SK-N-SH (cell line): ENCODE results near the gene ETFA. TPM values are rescaled to one million over a fixed set of nuclear protein-coding genes. Genes with fewer than 3 reads are reported as not detected.

Experiments
- CTCF ChIA-PET: fragments of 300-600, 350-600 bp; formaldehyde crosslinking; extraction: SDS; loops from one replicate; lab custom pipeline; 2021; lab: Yijun Ruan, JAX
- POLR2A ChIA-PET: fragments of 350-600 bp; sonication (Branson Sonifier 250); formaldehyde crosslinking; extraction: SDS; loops from one replicate; lab custom pipeline; 2020; ENCODE audit warnings: antibody characterized with exemption, inconsistent platforms; lab: Yijun Ruan, JAX
- DNase-seq: peaks from one replicate; pipeline ENCODE4 v3.0.0; 2012
- H2AFZ ChIP-seq: fragments of 200-600 bp; sonication (generic); 2 replicates; pipeline ENCODE4 v1.8.1; 2016; ENCODE audit warnings: antibody characterized with exemption, mild to moderate bottlenecking, low read depth
- H3F3A ChIP-seq: fragments of 200-600 bp; sonication (generic); replicated peaks from 2 replicates; pipeline ENCODE3; 2016; ENCODE audit warnings: antibody characterized with exemption, mild to moderate bottlenecking; ENCODE audit not compliant: insufficient read depth
- H3K27ac ChIP-seq, 2 experiments: fragments of 200-500 bp in 1 of 2; fragments of 200-600 bp in 1 of 2; sonication (Bioruptor generic) in 1 of 2; sonication (generic), shearing (Covaris generic) in 1 of 2; 2 replicates each; pipeline versions ENCODE4 v1.5.1 to v1.6.1; 2014 to 2016; ENCODE audit warnings: low read depth in 2 of 2, inconsistent platforms in 1 of 2, low read length in 1 of 2, mild to moderate bottlenecking in 1 of 2, mixed read lengths in 1 of 2
- H3K27me3 ChIP-seq: fragments of 200-600 bp; sonication (generic), shearing (Covaris generic); 2 replicates; pipeline ENCODE4 v1.6.1; 2016; ENCODE audit warnings: mixed run types; ENCODE audit not compliant: insufficient read depth
- H3K36me3 ChIP-seq, 2 experiments: fragments of 200-500 bp in 1 of 2; fragments of 200-600 bp in 1 of 2; sonication (Bioruptor generic) in 1 of 2; sonication (generic) in 1 of 2; replicated peaks in 1 of 2; 2 replicates each; pipeline versions ENCODE3 to v1.5.1; 2014 to 2016; ENCODE audit warnings: low read length in 1 of 2, mild to moderate bottlenecking in 1 of 2; ENCODE audit not compliant: insufficient read depth in 2 of 2, control insufficient read depth in 1 of 2
- H3K4me1 ChIP-seq, 2 experiments: fragments of 200-500 bp in 1 of 2; fragments of 200-600 bp in 1 of 2; sonication (Bioruptor generic) in 1 of 2; sonication (generic), shearing (Covaris generic) in 1 of 2; 2 replicates each; pipeline versions ENCODE4 v1.5.1 to v1.6.1; 2014 to 2016; ENCODE audit warnings: low read depth in 1 of 2, low read length in 1 of 2, mixed run types in 1 of 2; ENCODE audit not compliant: insufficient read depth in 2 of 2, control insufficient read depth in 1 of 2
- H3K4me2 ChIP-seq: fragments of 200-600 bp; sonication (generic), shearing (Covaris generic); 2 replicates; pipeline ENCODE4 v1.6.1; 2017; ENCODE audit warnings: mixed run types
- H3K4me3 ChIP-seq, 2 experiments: fragments of 200-500 bp in 1 of 2; fragments of 200-600 bp in 1 of 2; sonication (Bioruptor generic) in 1 of 2; sonication (generic), shearing (Covaris generic) in 1 of 2; 2 replicates each; pipeline versions ENCODE4 v1.5.1 to v1.8.1; 2014 to 2016; ENCODE audit warnings: low read depth in 2 of 2, inconsistent platforms in 1 of 2, low read length in 1 of 2, mild to moderate bottlenecking in 1 of 2, mixed read lengths in 1 of 2, moderate library complexity in 1 of 2
- H3K79me2 ChIP-seq: fragments of 200-600 bp; sonication (generic); 2 replicates; pipeline ENCODE4 v1.8.1; 2017; ENCODE audit warnings: mild to moderate bottlenecking; ENCODE audit not compliant: insufficient read depth
- H3K9ac ChIP-seq: fragments of 200-600 bp; sonication (generic); 2 replicates; pipeline ENCODE4 v1.6.1; 2017; ENCODE audit warnings: mixed run types
- H3K9me2 ChIP-seq: fragments of 200-600 bp; sonication (generic); 2 replicates; pipeline ENCODE4 v1.6.1; 2017; ENCODE audit warnings: mixed run types
- H3K9me3 ChIP-seq: fragments of 200-600 bp; sonication (generic); 2 replicates; pipeline ENCODE4 v1.6.1; 2017; ENCODE audit warnings: mixed run types, mild to moderate bottlenecking, moderate library complexity
- H4K20me1 ChIP-seq: fragments of 200-600 bp; sonication (generic); 2 replicates; pipeline ENCODE4 v1.6.1; 2017; ENCODE audit warnings: mild to moderate bottlenecking, mixed run types; ENCODE audit not compliant: insufficient read depth
- ELF1 ChIP-seq: IDR thresholded peaks from 2 replicates; pipeline ENCODE4 v1.4.0; 2012
- EP300 ChIP-seq, 2 experiments: IDR thresholded peaks; 2 replicates each; pipeline versions ENCODE4 v1.4.0 to v1.6.1; 2012; ENCODE audit warnings: borderline replicate concordance in 1 of 2, low read depth in 1 of 2, low read length in 1 of 2
- EZH2phosphoT487 ChIP-seq: fragments of 200-600 bp; sonication (generic); IDR thresholded peaks from 2 replicates; pipeline ENCODE4 v1.6.1; 2017; ENCODE audit warnings: low read depth, mixed run types, mild to moderate bottlenecking, antibody characterized with exemption, moderate library complexity, borderline replicate concordance
- FOXJ3 ChIP-seq: sonication (generic); formaldehyde crosslinking; IDR thresholded peaks from 2 replicates; pipeline ENCODE4 v1.5.1; 2020; ENCODE audit warnings: mild to moderate bottlenecking, missing genetic modification reagents
- FOXM1 ChIP-seq: IDR thresholded peaks from 2 replicates; pipeline ENCODE4 v1.4.0; 2012; ENCODE audit warnings: low read depth, mild to moderate bottlenecking
- GATA2 ChIP-seq: sonication (generic); formaldehyde crosslinking; IDR thresholded peaks from 2 replicates; pipeline ENCODE4 v1.5.0; 2020; ENCODE audit warnings: mild to moderate bottlenecking, missing genetic modification reagents
- JUND ChIP-seq: IDR thresholded peaks from 2 replicates; pipeline ENCODE4 v1.4.0; 2012
- MEF2A ChIP-seq: IDR thresholded peaks from 2 replicates; pipeline ENCODE4 v1.4.0; 2012; ENCODE audit warnings: low read depth, borderline replicate concordance
- NRF1 ChIP-seq: IDR thresholded peaks from 2 replicates; pipeline ENCODE4 v1.6.1; 2012; ENCODE audit warnings: low read depth, mild to moderate bottlenecking, low read length
- POLR2AphosphoS5 ChIP-seq: IDR thresholded peaks from 2 replicates; pipeline ENCODE4 v1.6.1; 2012; ENCODE audit warnings: low read depth, low read length
- RAD21 ChIP-seq: IDR thresholded peaks from 2 replicates; pipeline ENCODE4 v1.6.1; 2012; ENCODE audit warnings: mild to moderate bottlenecking, low read length
- RFX5 ChIP-seq: IDR thresholded peaks from 2 replicates; pipeline ENCODE4 v1.6.1; 2012; ENCODE audit warnings: mild to moderate bottlenecking, improper control_type of control experiment, low read length
- RXRA ChIP-seq: IDR thresholded peaks from 2 replicates; pipeline ENCODE4 v1.4.0; 2012; ENCODE audit warnings: low read depth, mild to moderate bottlenecking, borderline replicate concordance
- SIN3A ChIP-seq: IDR thresholded peaks from 2 replicates; pipeline ENCODE4 v1.6.1; 2012; ENCODE audit warnings: low read depth, mild to moderate bottlenecking, low read length, moderate library complexity, borderline replicate concordance
- SMC3 ChIP-seq: IDR thresholded peaks from 2 replicates; pipeline ENCODE4 v1.6.1; 2012; ENCODE audit warnings: low read depth, low read length, improper control_type of control experiment
- TCF12 ChIP-seq: IDR thresholded peaks from 2 replicates; pipeline ENCODE4 v1.4.0; 2012
- YY1 ChIP-seq: IDR thresholded peaks from 2 replicates; pipeline ENCODE4 v1.4.0; 2012; ENCODE audit warnings: low read depth, mild to moderate bottlenecking
- WGBS: methylation state at CpG from one replicate; pipeline ENCODE4 v1.1.6; 2017; ENCODE audit warnings: low lambda C conversion rate; 5-methylcytosine and 5-hydroxymethylcytosine counted together
- polyA plus RNA-seq, 3 experiments: library from polyadenylated mRNA; depleted of rRNA; stranded (reverse); fragments of >200 nt; gene quantifications; 2 replicates each; pipeline ENCODE4 v1.2.3, GENCODE V29; 2012
- TF ChIP-seq, protein P1 (sequence below): fragments of 150-350 bp; IDR thresholded peaks from 2 replicates; pipeline ENCODE4 v1.6.1; 2016; ENCODE audit warnings: mild to moderate bottlenecking, low read depth, low read length
- TF ChIP-seq, protein P2 (sequence below): IDR thresholded peaks from 2 replicates; pipeline ENCODE4 v1.4.0; 2012; ENCODE audit warnings: low read depth, borderline replicate concordance
- TF ChIP-seq, protein P3 (sequence below): fragments of 150-350 bp; IDR thresholded peaks from 2 replicates; pipeline ENCODE4 v1.6.1; 2017; ENCODE audit warnings: antibody characterized with exemption, low read length, low read depth, borderline replicate concordance

Gene ETFA
- polyA plus RNA-seq, 1 of the 3 experiments (the other 2 are of a cell fraction), result 122 TPM

DNA sequence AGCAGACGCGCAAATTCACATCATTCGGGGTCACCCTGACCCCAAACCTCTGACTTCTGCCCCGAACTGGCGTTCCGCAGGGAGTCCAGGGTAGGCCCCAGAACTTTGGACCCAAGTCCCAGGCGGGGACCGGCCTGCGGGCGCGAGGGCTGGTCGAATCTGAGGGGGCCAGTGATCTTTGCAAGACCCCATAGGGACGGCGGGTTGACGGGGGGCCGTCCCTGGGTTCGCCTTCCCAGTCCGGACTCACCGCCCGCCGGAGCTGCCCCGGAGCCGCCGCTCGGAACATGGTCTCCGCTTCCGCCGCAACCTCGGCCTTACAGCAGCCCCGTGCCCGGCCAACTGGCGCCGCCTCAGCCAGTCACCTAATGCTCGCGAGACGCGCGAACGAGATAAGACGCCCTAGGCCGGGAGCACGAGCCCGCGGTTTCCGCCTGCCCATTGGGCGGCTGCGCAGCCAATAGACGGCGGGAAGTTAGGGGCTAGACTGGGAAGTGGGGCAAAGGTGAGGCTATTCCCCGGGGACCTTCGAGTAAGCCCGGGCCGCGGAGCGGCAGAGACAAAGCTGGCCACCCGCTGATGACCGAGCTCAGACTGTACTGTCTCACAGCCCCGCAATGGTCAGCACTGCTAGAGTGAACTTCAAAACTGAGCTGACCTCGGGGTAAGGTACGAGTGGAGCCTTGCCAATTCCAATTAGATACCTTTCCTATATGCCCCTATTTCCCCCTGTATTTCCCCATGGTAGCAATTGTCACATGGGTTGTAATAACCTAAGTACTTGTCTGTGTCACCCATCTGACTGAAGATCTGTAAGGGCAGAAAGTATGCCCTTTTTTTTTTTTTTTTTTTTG, at the start of gene ETFA (continued):
- TF ChIP-seq FOXM1, result no peak
- peak; percentile 95; the same call in 1 of the 2 replicates for TF ChIP-seq SIN3A
- TF ChIP-seq JUND, result no peak
- TF ChIP-seq, protein P1, sequence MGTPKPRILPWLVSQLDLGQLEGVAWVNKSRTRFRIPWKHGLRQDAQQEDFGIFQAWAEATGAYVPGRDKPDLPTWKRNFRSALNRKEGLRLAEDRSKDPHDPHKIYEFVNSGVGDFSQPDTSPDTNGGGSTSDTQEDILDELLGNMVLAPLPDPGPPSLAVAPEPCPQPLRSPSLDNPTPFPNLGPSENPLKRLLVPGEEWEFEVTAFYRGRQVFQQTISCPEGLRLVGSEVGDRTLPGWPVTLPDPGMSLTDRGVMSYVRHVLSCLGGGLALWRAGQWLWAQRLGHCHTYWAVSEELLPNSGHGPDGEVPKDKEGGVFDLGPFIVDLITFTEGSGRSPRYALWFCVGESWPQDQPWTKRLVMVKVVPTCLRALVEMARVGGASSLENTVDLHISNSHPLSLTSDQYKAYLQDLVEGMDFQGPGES, result no peak
- TF ChIP-seq GATA2 (CRISPR knock-in tag), result peak; percentile 85
- TF ChIP-seq, protein P2, sequence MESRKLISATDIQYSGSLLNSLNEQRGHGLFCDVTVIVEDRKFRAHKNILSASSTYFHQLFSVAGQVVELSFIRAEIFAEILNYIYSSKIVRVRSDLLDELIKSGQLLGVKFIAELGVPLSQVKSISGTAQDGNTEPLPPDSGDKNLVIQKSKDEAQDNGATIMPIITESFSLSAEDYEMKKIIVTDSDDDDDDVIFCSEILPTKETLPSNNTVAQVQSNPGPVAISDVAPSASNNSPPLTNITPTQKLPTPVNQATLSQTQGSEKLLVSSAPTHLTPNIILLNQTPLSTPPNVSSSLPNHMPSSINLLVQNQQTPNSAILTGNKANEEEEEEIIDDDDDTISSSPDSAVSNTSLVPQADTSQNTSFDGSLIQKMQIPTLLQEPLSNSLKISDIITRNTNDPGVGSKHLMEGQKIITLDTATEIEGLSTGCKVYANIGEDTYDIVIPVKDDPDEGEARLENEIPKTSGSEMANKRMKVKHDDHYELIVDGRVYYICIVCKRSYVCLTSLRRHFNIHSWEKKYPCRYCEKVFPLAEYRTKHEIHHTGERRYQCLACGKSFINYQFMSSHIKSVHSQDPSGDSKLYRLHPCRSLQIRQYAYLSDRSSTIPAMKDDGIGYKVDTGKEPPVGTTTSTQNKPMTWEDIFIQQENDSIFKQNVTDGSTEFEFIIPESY, result peak; percentile 98
- TF ChIP-seq POLR2AphosphoS5, result peak; percentile 85
- TF ChIP-seq YY1, result peak; percentile 76; the same call in 1 of the 2 replicates
- no peak for TF ChIP-seq EZH2phosphoT487

DNA sequence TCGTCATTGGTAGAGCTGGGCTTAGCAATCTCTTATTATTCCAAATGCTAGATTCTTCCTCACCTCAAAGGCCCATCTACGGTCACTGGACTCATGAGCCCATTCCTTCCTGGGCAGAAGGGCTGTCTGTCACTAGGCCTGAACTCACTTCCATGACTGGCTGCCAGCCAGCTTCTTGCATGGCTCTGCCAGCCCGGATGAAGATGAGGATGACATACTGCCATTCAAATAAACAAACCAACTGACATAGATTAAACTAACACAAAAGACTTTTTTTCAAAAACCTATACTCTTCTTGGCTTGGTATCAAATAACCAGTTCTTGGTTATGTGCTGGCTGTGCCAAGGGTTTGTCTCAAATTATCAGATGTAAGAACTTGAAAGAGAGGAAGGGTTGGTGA, 49.1 kb upstream of the ETFA start:
- no peak overlapping the region for H3K4me2 ChIP-seq
- peaks cover 0 to 1% of the 10 kb centered on the region in 2 experiments for H3K36me3 ChIP-seq
- POLR2A ChIA-PET, result no interaction called here
- H3K4me1 ChIP-seq, result no peaks in the 10 kb centered on the region
- no peaks in the 10 kb centered on the region for H3F3A ChIP-seq
- no peaks in the 10 kb centered on the region for H3K9me2 ChIP-seq
- no peak overlapping the region for H3K4me3 ChIP-seq
- H3K79me2 ChIP-seq, result no peaks in the 10 kb centered on the region
- no peak overlapping the region for H3K27ac ChIP-seq
- no peak for DNase-seq
- H3K9me3 ChIP-seq, result no peaks in the 10 kb centered on the region
- 73% methylated on average over 3 of the region's 3 CpGs for WGBS
- no peak for TF ChIP-seq ELF1
- TF ChIP-seq, protein P2, result no peak
- TF ChIP-seq RAD21, result no peak
- TF ChIP-seq JUND, result no peak
- TF ChIP-seq NRF1, result no peak
- TF ChIP-seq SMC3, result no peak
- TF ChIP-seq, protein P1, result no peak
- no peak for TF ChIP-seq MEF2A
- no peak for TF ChIP-seq YY1
- TF ChIP-seq EZH2phosphoT487, result no peak
- TF ChIP-seq TCF12, result no peak
- TF ChIP-seq EP300 (IDR thresholded peaks at IDR 0.05; ENCODE audit: borderline replicate concordance in 1 of 2, low read depth in 1 of 2, low read length in 1 of 2), result no peak
- TF ChIP-seq, protein P3, sequence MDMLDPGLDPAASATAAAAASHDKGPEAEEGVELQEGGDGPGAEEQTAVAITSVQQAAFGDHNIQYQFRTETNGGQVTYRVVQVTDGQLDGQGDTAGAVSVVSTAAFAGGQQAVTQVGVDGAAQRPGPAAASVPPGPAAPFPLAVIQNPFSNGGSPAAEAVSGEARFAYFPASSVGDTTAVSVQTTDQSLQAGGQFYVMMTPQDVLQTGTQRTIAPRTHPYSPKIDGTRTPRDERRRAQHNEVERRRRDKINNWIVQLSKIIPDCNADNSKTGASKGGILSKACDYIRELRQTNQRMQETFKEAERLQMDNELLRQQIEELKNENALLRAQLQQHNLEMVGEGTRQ, result no peak
- no peak for TF ChIP-seq RXRA
- no peak for TF ChIP-seq GATA2 (CRISPR knock-in tag)
- TF ChIP-seq FOXM1, result no peak
- TF ChIP-seq FOXJ3 (CRISPR knock-in tag), result no peak
- TF ChIP-seq RFX5, result no peak
- H2AFZ ChIP-seq, result no peak overlapping the region
- no peaks in the 10 kb centered on the region for H4K20me1 ChIP-seq
- CTCF ChIA-PET, result no interaction called here
- H3K27me3 ChIP-seq, result no peaks in the 10 kb centered on the region
- H3K9ac ChIP-seq, result no peak overlapping the region
